ENCODE results near the gene ATG12. TPM values are rescaled to one million over a fixed set of nuclear protein-coding genes. Genes with fewer than 3 reads are reported as not detected.

The ATG12 gene
- polyA plus RNA-seq, 1 of the 3 experiments (the other 2 are of a cell fraction): 29.1 TPM

- WGBS (ENCODE audit: low lambda C conversion rate): 81% methylated on average over 2 of the region's 2 CpGs
- CTCF ChIA-PET: no interaction called here
These were observed 40.2 kb downstream of the ATG12 start for GRCh38 chr5:115801152-115801551.

GRCh38 chr5:115800108-115800507 is 41.3 kb downstream of the ATG12 start:
- Histone ChIP-seq H3K36me3 (replicated peaks in 1 of 2; ENCODE audit: control insufficient read depth in 1 of 2, insufficient read depth in 2 of 2, low read length in 1 of 2) (no peaks in the 10 kb centered on the region), H3K27ac (ENCODE audit: low read depth in 2 of 2, low read length in 1 of 2) (no peak overlapping the region), H3K9me3 (no peaks in the 10 kb centered on the region), H3F3A (replicated peaks; ENCODE audit: insufficient read depth) (no peaks in the 10 kb centered on the region), H3K9me2 (no peaks in the 10 kb centered on the region), H3K4me3 (ENCODE audit: low read depth in 2 of 2, low read length in 1 of 2) (no peak overlapping the region), H3K9ac (no peak overlapping the region), H3K79me2 (ENCODE audit: insufficient read depth) (no peaks in the 10 kb centered on the region), H3K27me3 (ENCODE audit: insufficient read depth) (no peaks in the 10 kb centered on the region), H4K20me1 (ENCODE audit: insufficient read depth) (no peaks in the 10 kb centered on the region), H2AFZ (ENCODE audit: low read depth) (no peak overlapping the region), H3K4me1 (ENCODE audit: control insufficient read depth in 1 of 2, insufficient read depth in 2 of 2, low read depth in 1 of 2, low read length in 1 of 2) (no peaks in the 10 kb centered on the region; a peak in 1 of 4 replicates), H3K4me2 (no peak overlapping the region)
- DNase-seq: no peak
- POLR2A ChIA-PET: no interaction called here
- 45% methylated on average over 2 of the region's 2 CpGs for WGBS (ENCODE audit: low lambda C conversion rate)
- TF ChIP-seq FOSL2 (IDR thresholded peaks at IDR 0.05; ENCODE audit: borderline replicate concordance, low read depth) (no peak), YY1 (IDR thresholded peaks at IDR 0.05; ENCODE audit: low read depth) (no peak), ZBTB33 (IDR thresholded peaks at IDR 0.05; ENCODE audit: borderline replicate concordance, low read depth) (no peak), POLR2AphosphoS5 (IDR thresholded peaks at IDR 0.05; ENCODE audit: low read depth, low read length) (no peak), MEF2A (IDR thresholded peaks at IDR 0.05; ENCODE audit: borderline replicate concordance, low read depth) (no peak), REST (IDR thresholded peaks at IDR 0.05; ENCODE audit: low read depth, low read length) (no peak), TAF1 (IDR thresholded peaks at IDR 0.05; ENCODE audit: borderline replicate concordance, low read depth, low read length) (no peak), RXRA (IDR thresholded peaks at IDR 0.05; ENCODE audit: borderline replicate concordance, low read depth) (no peak)
- CTCF ChIA-PET: interaction anchor here (1.3 kb wide), 1 partner anchor 15 kb away, joined by 3 read pairs; no protein-coding TSS in a partner anchor

More at GRCh38 chr5:115801152-115801551, 40.2 kb downstream of the ATG12 start:
- Histone ChIP-seq H3K4me2 (no peak overlapping the region), H3K36me3 (replicated peaks in 1 of 2; ENCODE audit: control insufficient read depth in 1 of 2, insufficient read depth in 2 of 2, low read length in 1 of 2) (no peaks in the 10 kb centered on the region), H3F3A (replicated peaks; ENCODE audit: insufficient read depth) (no peaks in the 10 kb centered on the region), H4K20me1 (ENCODE audit: insufficient read depth) (no peaks in the 10 kb centered on the region), H3K9me2 (no peaks in the 10 kb centered on the region), H3K79me2 (ENCODE audit: insufficient read depth) (no peaks in the 10 kb centered on the region), H3K27me3 (ENCODE audit: insufficient read depth) (no peaks in the 10 kb centered on the region), H2AFZ (ENCODE audit: low read depth) (no peak overlapping the region), H3K27ac (ENCODE audit: low read depth in 2 of 2, low read length in 1 of 2) (no peak overlapping the region), H3K4me3 (ENCODE audit: low read depth in 2 of 2, low read length in 1 of 2) (no peak overlapping the region), H3K9me3 (no peaks in the 10 kb centered on the region), H3K4me1 (ENCODE audit: control insufficient read depth in 1 of 2, insufficient read depth in 2 of 2, low read depth in 1 of 2, low read length in 1 of 2) (no peaks in the 10 kb centered on the region; a peak in 1 of 4 replicates), H3K9ac (no peak overlapping the region)
- POLR2A ChIA-PET: no interaction called here
- no peak for TF ChIP-seq RAD21 (IDR thresholded peaks at IDR 0.05; ENCODE audit: low read length)
- no peak for TF ChIP-seq MEF2A (IDR thresholded peaks at IDR 0.05; ENCODE audit: borderline replicate concordance, low read depth)
- no peak for TF ChIP-seq RCOR1 (IDR thresholded peaks at IDR 0.05; ENCODE audit: low read length)
- DNase-seq: no peak

Data from SK-N-SH (cell line).